CD4-positive, alpha-beta T cell treated with Interleukin-17A for 1 hour (primary cell): Measurements from ENCODE around the gene PSMG1.
"Not testable (repeated sequence)": the region's sequence is repeated elsewhere in the genome, so short reads cannot be mapped to it uniquely, and the experiment has no call there.

Experiments
- DNase-seq: peaks from one replicate; pipeline ENCODE4 v3.0.0-alpha.2; 2020

Gene PSMG1

GRCh38 chr21:39153842-39154241 lies 29.4 kb downstream of the PSMG1 start:
- DNase-seq, result no peak

- no peak for DNase-seq
Observed at GRCh38 chr21:39153373-39153772, 29.9 kb downstream of the PSMG1 start.

GRCh38 chr21:39152271-39152670 lies 31.0 kb downstream of the PSMG1 start:
- no peak for DNase-seq

GRCh38 chr21:39150877-39151276 lies 32.4 kb downstream of the PSMG1 start:
- no peak for DNase-seq

DNA sequence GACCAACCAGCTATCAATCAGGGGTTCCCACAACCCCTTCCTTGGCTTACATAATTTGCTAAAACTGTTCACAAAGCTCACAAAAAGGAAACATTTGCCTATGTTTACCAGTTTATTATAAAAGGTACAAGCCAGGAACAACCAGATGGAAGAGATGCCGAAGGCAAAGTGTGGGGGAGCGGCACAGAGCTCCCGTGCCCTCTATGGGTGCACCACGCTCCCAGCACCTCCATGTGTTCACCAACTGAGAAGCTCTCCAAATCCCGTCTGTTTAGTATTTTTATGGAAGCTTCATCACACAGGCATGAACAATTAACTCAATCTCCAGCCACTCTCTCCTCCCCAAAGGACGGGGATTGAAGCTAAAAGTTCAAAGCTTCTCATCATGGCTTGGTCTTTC lies 32.9 kb downstream of the PSMG1 start:
- no peak for DNase-seq

- DNase-seq, result no peak
Observed at GRCh38 chr21:39149882-39150281, 33.4 kb downstream of the PSMG1 start.

GRCh38 chr21:39148975-39149374 lies 34.3 kb downstream of the PSMG1 start:
- DNase-seq, result no peak

DNA sequence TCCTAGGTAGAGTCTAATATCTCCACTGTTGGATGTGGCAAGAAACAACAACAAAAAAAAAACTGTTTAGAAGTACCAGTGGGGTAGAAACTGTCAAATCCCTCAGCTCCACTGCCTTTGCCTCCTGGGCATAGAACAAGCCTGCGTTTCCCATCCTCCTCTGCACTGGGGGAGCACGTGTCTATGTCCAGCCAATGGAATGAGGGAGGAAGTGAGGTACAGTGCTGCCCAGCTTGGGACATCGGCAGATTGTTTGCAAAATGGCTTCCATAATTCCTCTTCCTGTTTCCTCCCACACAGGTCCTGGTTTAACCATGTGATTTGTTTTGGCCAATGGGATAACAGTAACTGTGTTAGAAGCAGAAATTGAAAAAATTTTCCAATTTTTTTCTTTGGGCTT lies 39.1 kb downstream of the PSMG1 start:
- DNase-seq, result no peak

GRCh38 chr21:39142972-39143371 lies 40.3 kb downstream of the PSMG1 start:
- DNase-seq, result no peak

DNA sequence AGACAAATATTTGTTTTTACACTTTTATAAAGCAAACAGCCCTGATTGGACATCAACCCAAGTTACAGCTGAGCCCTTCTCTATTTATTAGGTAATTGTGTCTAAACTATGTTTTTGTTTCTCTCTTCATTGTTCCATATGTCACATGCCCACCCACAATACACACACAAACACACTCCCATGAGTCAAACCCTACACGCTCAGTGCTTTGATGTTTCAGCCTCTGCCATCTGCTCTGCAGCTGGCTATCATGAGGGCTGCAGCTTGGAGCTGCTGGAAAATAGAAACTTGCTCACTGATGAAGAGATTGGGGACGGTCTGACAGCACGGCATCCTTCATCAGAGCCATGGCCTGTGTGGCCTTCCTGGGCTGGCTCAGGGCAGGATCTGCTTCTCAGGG lies 41.7 kb downstream of the PSMG1 start:
- DNase-seq, result no peak

DNA sequence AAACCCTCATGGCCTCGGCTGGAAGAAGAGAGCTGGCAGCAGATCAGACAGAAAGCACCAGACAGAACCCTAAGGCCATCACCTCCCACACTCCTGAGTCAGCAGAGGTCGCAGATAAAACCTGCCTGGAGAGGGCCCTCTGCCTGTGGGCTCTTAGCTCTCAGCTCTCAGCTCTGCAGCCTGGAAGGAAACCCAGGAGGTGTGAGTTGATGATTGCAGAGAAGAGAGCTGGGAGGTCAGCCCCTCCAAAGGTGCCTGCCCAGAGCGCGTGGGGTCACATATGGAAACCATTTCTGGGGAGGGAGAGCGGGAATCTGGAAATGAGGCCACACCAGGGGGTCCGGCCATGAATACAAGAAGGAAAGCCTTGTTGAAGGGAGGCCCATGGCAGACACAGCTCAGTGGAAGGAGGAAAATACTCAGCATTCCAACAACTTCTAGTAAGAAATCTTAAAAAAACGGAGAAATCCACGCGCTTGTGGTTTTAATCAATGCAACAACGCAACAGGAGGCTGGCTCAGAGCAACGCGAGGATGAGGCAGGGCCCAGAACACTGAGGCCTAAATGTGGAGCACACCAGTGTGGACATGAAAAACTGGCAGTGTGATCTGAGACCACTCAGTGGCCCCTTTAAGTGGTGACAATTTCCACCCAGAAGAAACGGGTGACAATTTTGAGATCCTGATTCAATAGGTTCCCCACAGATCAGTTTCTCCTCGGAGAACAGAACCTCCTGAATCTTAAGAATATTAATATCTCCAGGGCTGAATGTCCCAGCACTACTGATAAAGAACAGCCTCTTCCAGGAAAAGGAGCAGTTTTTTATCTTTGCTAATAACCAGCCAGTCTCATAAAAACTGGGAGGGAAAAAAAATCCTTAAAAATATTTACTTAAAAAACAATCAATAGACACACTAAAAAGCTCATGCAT lies 45.7 kb downstream of the PSMG1 start:
- no peak for DNase-seq

GRCh38 chr21:39136711-39137110 lies 46.5 kb downstream of the PSMG1 start:
- DNase-seq, result no peak

- DNase-seq, result not testable (repeated sequence)
Observed at GRCh38 chr21:39136138-39136537, 47.1 kb downstream of the PSMG1 start.

- DNase-seq, result no peak
Observed at GRCh38 chr21:39134288-39134810, 48.9 kb downstream of the PSMG1 start.

GRCh38 chr21:39132248-39132647 lies 51.0 kb downstream of the PSMG1 start:
- DNase-seq, result no peak

DNA sequence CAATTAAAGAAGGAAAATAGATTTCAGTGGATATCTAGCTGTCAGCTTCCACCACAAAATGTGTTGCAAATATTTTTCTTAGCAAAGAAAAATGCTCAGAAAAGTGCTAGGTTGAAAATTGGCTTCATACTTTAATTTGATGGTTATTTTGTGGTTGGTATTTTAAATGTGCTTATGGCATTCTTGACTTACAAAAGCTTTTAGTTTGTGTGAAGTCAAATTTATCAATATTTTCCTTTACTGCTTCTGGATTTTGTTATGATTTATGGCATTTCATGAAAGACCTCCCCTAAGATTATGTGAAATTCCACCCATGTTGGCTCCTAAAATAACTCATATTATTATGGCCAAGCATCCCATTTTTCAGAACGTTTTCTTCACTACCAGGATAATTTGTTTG lies 51.5 kb downstream of the PSMG1 start:
- no peak for DNase-seq

DNA sequence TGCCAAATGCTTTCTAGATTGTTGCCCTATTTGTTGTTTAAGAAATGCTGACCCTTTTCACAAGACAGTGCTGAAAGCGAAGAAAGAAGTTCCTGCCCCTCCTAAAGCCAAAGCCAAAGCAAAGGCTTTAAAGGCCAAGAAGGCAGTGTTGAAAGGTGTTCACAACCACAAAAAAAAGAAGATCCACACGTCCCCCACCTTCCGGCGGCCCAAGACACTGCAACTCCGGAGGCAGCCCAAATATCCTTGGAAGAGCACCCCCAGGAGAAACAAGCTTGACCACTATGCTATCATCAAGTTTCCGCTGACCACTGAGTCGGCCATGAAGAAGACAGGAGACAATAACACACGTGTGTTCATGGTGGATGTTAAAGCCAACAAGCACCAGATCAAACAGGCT lies 55.7 kb downstream of the PSMG1 start:
- no peak for DNase-seq

- no peak for DNase-seq
Observed at GRCh38 chr21:39126486-39126806, 56.8 kb downstream of the PSMG1 start.

DNA sequence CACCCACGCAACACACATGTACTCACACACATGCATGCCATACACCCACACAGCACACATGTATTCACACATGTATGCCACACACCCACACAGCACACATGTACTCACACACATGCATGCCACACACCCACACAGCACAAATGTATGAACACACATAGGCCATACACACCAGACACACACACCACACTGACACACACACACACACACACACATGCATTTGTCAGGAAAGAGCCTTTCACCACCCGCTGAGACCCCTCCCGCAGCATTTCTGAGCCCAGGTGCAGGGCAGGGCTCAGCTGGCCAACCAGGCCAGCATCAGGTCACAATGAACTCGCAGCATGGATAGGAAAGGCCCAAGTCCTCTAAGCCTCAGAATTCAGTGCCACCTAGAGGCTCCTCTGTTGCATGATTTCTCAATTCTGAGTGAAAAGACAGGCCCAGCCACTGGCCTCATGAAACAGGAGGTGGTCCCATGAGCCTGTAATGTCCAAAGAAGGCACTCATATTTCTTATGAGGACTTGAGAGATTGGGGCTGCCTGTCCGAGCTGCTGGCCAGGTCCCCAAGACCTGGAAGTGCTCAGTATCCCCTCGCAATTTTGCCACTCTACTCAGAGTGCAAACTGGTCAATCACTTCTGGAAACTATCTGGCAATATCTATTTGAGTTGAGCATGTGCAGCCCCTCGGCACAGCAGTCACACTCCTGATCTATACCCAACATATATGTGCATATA lies 57.3 kb downstream of the PSMG1 start:
- no peak for DNase-seq
